Esophagus squamous epithelium (tissue), 4 donors: ENCODE results near the gene KCNH8.

Experiments
- POLR2A ChIP-seq, 4 donors: fragments of 450-650 bp; IDR thresholded peaks; one replicate each; pipeline ENCODE4 v1.6.1; 2017; ENCODE audit warnings: antibody characterized with exemption in 4 of 4, mild to moderate bottlenecking in 4 of 4, moderate library complexity in 3 of 4
- TF ChIP-seq, protein P1 (sequence below), 6 experiments: fragments of 450-650 bp in 4 of 6; fragments of 200-600 bp in 2 of 6; sonication (generic) in 2 of 6; IDR thresholded peaks; one replicate each; pipeline ENCODE4 v1.5.1; 2016 to 2019; ENCODE audit warnings: antibody characterized with exemption in 6 of 6, mild to moderate bottlenecking in 4 of 6, moderate library complexity in 4 of 6

DNA sequence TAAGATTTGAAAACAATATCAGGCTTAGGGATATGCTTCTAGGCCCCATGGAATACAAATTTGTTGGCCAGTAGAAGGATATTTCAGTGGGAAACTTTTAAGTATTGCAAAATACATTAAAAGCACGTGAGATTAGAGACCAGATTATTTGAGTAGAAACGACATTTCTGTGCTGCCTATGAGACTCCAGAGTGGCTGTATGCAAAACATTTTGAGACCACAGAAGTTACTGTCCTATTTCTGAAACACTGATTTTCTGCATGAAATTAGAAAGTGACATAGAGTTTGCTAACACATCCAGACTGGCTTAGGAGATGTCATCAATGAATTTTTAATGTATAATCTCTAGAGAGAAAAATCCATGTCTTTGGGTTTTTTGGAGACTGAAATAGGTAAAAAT lies 99.8 kb downstream of the KCNH8 start:
- TF ChIP-seq, protein P1, sequence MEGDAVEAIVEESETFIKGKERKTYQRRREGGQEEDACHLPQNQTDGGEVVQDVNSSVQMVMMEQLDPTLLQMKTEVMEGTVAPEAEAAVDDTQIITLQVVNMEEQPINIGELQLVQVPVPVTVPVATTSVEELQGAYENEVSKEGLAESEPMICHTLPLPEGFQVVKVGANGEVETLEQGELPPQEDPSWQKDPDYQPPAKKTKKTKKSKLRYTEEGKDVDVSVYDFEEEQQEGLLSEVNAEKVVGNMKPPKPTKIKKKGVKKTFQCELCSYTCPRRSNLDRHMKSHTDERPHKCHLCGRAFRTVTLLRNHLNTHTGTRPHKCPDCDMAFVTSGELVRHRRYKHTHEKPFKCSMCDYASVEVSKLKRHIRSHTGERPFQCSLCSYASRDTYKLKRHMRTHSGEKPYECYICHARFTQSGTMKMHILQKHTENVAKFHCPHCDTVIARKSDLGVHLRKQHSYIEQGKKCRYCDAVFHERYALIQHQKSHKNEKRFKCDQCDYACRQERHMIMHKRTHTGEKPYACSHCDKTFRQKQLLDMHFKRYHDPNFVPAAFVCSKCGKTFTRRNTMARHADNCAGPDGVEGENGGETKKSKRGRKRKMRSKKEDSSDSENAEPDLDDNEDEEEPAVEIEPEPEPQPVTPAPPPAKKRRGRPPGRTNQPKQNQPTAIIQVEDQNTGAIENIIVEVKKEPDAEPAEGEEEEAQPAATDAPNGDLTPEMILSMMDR (IDR thresholded peaks at IDR 0.05), result no peak
- no peak for TF ChIP-seq POLR2A (IDR thresholded peaks at IDR 0.05)
